Measurements from ENCODE around the gene ZNF19. TPM values are rescaled to one million over a fixed set of nuclear protein-coding genes. Genes with fewer than 3 reads are reported as not detected.

ZNF19 gene
- total and polyA plus RNA-seq, 2 of the 8 experiments (the other 6 are each of a cell fraction or from before 2014, with no cell fraction given), result 1.5 to 3.5 TPM

- TF ChIP-seq POU5F1 (IDR thresholded peaks at IDR 0.05; ENCODE audit: low read depth, low read length), result no peak
- no peak for TF ChIP-seq USF2 (IDR thresholded peaks at IDR 0.05; ENCODE audit: low read length)
- no peak for TF ChIP-seq EZH2 (IDR thresholded peaks at IDR 0.05; ENCODE audit: low read depth, low read length, severe bottlenecking)
- TF ChIP-seq CREB1 (IDR thresholded peaks at IDR 0.05), result no peak
These were observed 28.2 kb downstream of the ZNF19 start (continued) for GRCh38 chr16:71460941-71461340.

All from H1 (cell line).